Activated CD4-positive, alpha-beta T cell treated with anti-CD3 and anti-CD28 coated beads, Interleukin-2, amount 10 ng/mL, durations not matched to agents 7 days and 5 days (primary cell): Measurements from ENCODE around the gene TNMD. TPM values are rescaled to one million over a fixed set of nuclear protein-coding genes. Genes with fewer than 3 reads are reported as not detected.
A peak's percentile ranks its signal among the peaks of the same experiment; 100 is the strongest.

Experiments used
- CTCF ChIA-PET: fragments of 350-600 bp; sonication (Branson Sonifier 250); formaldehyde crosslinking; loops from one replicate; lab custom pipeline; 2021; ENCODE audit warnings: antibody characterized with exemption; lab: Charles Lee
- POLR2A ChIA-PET: fragments of 350-600 bp; sonication (Branson Sonifier 250); formaldehyde crosslinking; loops from one replicate; lab custom pipeline; 2021; ENCODE audit warnings: antibody characterized with exemption; lab: Charles Lee
- DNase-seq: peaks from one replicate; pipeline ENCODE4 v3.0.0-alpha.2; 2020
- H3K27ac Mint-ChIP-seq: one replicate; pipeline ENCODE4 v1.8.0; 2021; ENCODE audit warnings: mild to moderate bottlenecking, moderate library complexity, mixed read lengths
- H3K27me3 Mint-ChIP-seq: one replicate; pipeline ENCODE4 v1.8.0; 2021; ENCODE audit warnings: mixed read lengths
- H3K36me3 Mint-ChIP-seq: one replicate; pipeline ENCODE4 v1.8.0; 2021; ENCODE audit warnings: low read depth, mixed read lengths
- H3K4me1 Mint-ChIP-seq: one replicate; pipeline ENCODE4 v1.8.0; 2021; ENCODE audit warnings: mixed read lengths
- H3K4me3 Mint-ChIP-seq: one replicate; pipeline ENCODE4 v1.8.0; 2021; ENCODE audit warnings: mild to moderate bottlenecking, moderate library complexity, mixed read lengths
- H3K9me3 Mint-ChIP-seq: one replicate; pipeline ENCODE4 v1.8.0; 2021; ENCODE audit warnings: mixed read lengths
- total RNA-seq, 2 experiments: library from RNA; stranded (reverse); gene quantifications; one replicate each; pipeline ENCODE4 v1.2.3, GENCODE V29; 2021

TNMD gene
- total RNA-seq, 2 experiments from 2014 or later = not detected

DNA sequence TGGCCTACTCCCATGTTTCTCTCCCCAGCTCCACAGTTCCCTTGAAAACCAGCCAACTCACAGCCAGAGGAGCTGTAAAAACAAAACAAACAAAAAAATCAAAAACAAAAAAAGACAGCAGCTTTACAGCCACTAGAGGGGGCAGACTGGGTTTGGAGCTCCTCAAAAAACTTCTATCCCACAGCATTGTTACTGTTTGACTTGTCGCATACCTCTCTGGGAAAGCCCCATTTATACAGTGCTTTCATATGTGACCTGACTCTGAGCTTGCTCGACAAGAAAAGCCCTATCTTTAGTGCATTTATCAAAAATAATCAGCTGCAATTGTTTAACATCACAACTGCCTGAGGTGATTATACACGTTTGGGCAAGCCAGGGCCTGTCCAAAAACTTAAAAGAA lies 30.3 kb downstream of the TNMD start:
- Mint-ChIP-seq H3K27me3 (peaks cover 7% of the 10 kb centered on the region), H3K4me3 (no peak overlapping the region), H3K36me3 (no peaks in the 10 kb centered on the region), H3K9me3 (no peaks in the 10 kb centered on the region), H3K4me1 (no peaks in the 10 kb centered on the region), H3K27ac (no peak overlapping the region)
- CTCF ChIA-PET = interaction anchor here (0.6 kb wide), 1 partner anchor 788 kb away, joined by 3 read pairs; no protein-coding TSS in a partner anchor
- DNase-seq = no peak
- POLR2A ChIA-PET = no interaction called here

DNA sequence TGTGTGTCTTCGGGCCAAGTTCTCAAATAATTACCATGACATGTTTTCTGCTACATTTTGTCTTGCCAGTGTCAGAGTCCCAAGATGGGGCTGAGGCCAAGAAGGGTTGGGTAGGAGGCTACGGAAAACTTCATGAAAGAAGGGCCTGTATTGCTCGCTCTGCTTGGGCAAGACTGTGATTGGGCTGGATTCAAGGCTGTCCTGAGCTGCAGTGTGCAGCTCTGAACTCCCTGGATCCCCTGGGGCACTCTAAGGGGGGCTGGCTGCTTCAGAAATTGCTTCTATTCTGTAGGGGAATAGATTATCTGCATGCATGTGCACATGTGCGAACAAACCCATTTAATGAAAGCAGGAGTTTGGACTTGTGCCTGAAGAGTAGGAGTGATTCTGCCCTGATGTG lies 38.3 kb downstream of the TNMD start:
- ChIA-PET POLR2A (no interaction called here), CTCF (no interaction called here)
- peaks cover 4% of the 10 kb centered on the region for H3K27me3 Mint-ChIP-seq
- no peak overlapping the region for H3K27ac Mint-ChIP-seq
- no peaks in the 10 kb centered on the region for H3K9me3 Mint-ChIP-seq
- H3K4me3 Mint-ChIP-seq = no peak overlapping the region
- no peaks in the 10 kb centered on the region for H3K36me3 Mint-ChIP-seq
- no peak for DNase-seq
- peaks cover 9% of the 10 kb centered on the region for H3K4me1 Mint-ChIP-seq

DNA sequence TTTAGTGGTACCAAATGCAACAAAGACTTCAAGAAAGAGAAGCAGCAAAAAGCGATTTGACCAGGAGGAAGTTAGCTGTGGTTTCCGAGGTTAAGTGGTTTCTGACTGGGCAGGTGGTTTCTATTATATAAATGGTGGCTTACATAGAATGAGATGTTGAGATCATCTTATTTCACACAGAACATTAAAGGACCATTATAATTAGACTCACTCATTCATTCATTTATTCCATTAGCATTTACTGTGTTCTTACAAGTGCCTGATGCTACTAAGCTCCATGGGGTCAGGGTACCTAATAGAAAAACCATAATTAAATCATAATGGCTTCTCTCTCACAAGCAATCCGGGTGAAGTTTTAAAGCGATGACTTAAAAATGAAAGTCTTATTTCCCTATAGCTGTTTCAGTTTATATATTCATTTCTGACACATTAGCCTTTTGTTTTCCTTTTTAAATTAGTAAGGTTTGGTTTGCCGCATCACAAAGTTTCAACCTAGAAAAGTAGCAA lies 41.3 kb downstream of the TNMD start:
- DNase-seq = peak; percentile 14
- ChIA-PET CTCF (no interaction called here), POLR2A (no interaction called here)
- Mint-ChIP-seq H3K27me3 (peaks cover 3% of the 10 kb centered on the region), H3K4me1 (peaks cover 9% of the 10 kb centered on the region), H3K4me3 (no peak overlapping the region), H3K9me3 (no peaks in the 10 kb centered on the region), H3K36me3 (no peaks in the 10 kb centered on the region), H3K27ac (no peak overlapping the region)

DNA sequence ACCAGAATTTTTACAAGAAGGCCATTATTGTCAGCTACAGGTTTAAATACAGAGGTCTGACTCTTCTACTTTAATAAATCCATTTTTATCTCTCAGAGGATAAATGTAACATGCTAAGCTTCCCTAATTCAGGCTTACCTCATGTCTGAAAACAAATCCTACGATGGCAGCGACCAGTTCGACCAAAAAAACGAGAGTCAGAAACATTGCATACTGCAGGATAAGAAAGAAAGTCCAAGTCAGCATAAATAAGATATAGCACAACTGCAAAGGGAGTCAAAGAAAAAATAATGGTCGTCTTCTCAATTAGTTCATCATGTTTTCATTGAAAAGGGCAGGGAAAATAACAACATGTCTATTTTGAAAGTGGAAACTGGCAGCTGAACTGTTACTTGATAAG lies 50.3 kb downstream of the TNMD start:
- Mint-ChIP-seq H3K27me3 (peaks cover 16% of the 10 kb centered on the region), H3K36me3 (no peaks in the 10 kb centered on the region), H3K4me1 (peaks cover 7% of the 10 kb centered on the region), H3K4me3 (no peak overlapping the region), H3K9me3 (no peaks in the 10 kb centered on the region), H3K27ac (no peak overlapping the region)
- DNase-seq = no peak
- ChIA-PET CTCF (no interaction called here), POLR2A (no interaction called here)

DNA sequence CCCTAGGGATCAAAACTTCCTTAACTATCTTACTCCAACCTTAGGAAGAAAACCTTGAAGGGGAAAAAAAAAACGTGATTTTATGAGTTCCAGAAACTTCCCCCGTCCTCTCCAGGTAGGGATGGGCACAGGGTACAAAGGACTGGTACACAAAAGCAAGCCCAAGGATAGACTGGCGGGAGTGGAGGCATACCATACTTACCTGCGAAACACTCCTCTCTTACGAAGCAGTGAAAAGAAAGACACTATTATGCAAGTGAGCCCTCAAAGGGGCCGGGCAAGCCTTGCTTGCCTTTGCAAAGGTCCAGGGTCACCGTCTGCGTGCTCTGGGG lies 51.2 kb downstream of the TNMD start:
- H3K27ac Mint-ChIP-seq = no peak overlapping the region
- POLR2A ChIA-PET = no interaction called here
- CTCF ChIA-PET = no interaction called here
- H3K36me3 Mint-ChIP-seq = no peaks in the 10 kb centered on the region
- H3K9me3 Mint-ChIP-seq = no peaks in the 10 kb centered on the region
- no peak for DNase-seq
- peaks cover 7% of the 10 kb centered on the region for H3K4me1 Mint-ChIP-seq
- H3K4me3 Mint-ChIP-seq = peak overlapping the region; percentile 77
- H3K27me3 Mint-ChIP-seq = peaks cover 16% of the 10 kb centered on the region

DNA sequence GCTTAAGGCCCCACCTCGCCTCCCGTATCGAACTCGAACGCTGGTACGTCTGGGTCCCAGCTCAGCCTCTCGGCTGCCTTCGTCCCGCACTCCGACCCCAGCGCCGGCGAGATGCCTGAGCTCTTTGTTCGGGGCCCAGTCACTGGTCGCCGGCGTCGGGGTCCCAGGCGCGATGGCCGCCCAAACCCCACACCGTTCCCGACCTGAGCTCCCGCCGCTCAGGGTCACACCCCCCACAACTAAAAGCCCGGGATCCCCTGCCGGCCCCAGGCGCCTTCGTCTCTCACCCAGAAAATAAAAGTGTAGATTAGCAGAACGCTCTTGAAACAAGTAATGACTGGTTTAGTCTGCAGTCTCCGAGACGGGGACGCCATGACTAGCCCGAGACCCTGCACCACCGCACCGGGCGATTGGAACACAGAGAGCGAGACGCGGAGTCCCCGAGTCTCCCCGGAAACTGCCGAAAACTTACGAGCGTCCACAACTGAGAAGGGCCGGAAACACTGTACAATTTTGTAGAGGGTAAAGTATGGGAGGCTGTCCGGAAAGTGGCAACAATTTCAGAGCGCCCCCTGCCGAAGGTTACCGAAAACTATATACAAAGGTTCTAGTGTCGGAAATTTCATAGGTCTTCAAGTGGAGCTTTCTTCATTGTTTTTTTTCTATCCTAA lies 51.7 kb downstream of the TNMD start, which contains the start of gene TSPAN6:
TSPAN6 (minus strand) TSS at position 486 of the 671 bp plus-strand sequence; CDS start at position 374, 112 bp downstream.
- Mint-ChIP-seq H3K27ac (no peak within 1 kb of the TSS), H3K4me1 (peaks cover 7% of the 10 kb centered on the region), H3K4me3 (peak within 1 kb of the TSS; percentile 77), H3K9me3 (no peaks in the 10 kb centered on the region), H3K36me3 (no peaks in the 10 kb centered on the region), H3K27me3 (peaks cover 16% of the 10 kb centered on the region)
- CTCF ChIA-PET = no interaction called here
- peak; percentile 74 for DNase-seq
- POLR2A ChIA-PET = no interaction called here

DNA sequence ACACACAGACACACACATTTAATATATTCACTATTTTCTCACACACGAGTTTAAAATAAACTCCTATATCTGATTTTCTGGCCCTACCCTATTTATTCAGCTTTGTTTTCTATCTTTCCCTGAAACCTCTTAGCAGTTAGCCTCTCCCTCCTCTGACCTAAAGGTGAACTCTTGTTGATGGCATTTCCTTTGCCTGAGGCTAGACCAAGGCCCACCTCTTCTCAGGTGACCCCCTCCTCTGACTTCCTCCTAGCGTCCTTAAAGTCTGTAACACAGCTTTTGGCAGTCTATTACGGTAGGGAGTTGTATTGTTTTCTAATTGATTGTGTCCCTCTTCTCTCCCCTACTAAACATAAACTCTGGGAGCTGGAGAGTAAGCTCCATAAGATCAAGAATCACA lies 57.6 kb downstream of the TNMD start:
- Mint-ChIP-seq H3K27me3 (peaks cover 14% of the 10 kb centered on the region), H3K4me3 (no peak overlapping the region), H3K27ac (no peak overlapping the region), H3K36me3 (no peaks in the 10 kb centered on the region), H3K4me1 (no peaks in the 10 kb centered on the region), H3K9me3 (no peaks in the 10 kb centered on the region)
- DNase-seq = no peak
- ChIA-PET CTCF (no interaction called here), POLR2A (no interaction called here)

DNA sequence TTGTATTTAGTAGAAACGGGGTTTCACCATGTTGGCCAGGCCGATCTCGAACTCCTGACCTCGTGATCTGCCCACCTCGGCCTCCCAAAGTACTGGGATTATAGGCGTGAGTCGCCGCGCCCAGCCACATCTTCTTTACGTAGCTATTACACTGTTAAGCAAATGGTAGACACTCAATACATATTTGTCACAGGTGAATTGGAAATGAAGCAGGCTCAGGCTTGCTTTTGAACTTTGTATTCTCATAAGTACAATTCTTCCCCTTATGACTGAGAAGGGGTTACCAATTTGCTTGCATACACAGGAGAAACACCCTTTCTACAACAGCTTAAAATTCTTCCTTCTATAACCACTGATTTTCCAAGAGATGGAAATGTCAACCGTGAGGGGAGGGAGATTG lies 58.5 kb downstream of the TNMD start:
- Mint-ChIP-seq H3K9me3 (no peaks in the 10 kb centered on the region), H3K27me3 (peaks cover 13% of the 10 kb centered on the region), H3K4me3 (no peak overlapping the region), H3K27ac (no peak overlapping the region), H3K36me3 (no peaks in the 10 kb centered on the region), H3K4me1 (no peaks in the 10 kb centered on the region)
- CTCF ChIA-PET = no interaction called here
- POLR2A ChIA-PET = no interaction called here
- no peak for DNase-seq

DNA sequence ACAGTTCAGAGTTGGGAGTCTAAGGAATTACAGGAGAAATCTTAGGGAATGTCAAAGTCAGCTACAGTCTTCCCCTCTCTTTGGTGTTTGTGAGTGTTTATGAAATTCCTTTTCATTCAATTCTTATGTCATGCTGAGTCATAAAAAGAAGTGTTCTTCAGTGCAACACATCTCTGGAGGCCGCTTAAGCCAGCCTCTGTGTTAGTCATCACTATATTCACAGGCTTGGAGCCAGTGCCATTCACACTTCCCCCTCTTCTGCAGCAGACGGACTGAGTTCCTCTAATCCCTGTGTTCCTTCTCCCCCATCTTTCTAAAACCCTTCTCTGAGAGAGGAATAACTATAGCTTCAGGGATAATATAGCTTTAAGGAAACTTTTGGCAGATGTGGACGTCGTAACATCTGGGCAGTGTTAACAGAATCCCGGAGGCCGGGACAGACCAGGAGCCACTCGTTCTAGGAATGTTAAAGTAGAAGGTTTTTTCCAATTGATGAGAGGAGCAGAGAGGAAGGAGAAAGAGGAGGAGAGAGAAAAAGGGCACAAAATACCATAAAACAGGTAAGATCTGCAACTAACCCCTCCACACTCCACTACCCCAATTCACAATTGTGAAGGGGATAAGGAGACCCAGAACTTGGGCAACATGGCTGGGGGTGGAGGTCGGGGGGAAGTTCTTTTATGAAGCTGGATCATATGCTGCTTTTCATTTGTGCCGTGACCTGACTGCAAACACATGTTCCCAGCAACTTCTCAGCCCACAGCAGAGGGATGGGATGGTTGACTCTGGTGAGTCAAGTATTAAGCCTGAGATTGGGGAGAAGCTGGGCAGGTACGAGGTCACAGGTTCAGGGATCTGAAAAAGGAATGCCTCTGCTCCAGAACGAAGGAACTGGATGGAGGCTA lies 59.5 kb downstream of the TNMD start, which contains the start of gene SRPX2:
SRPX2 (plus strand) TSS at position 244 of the 905 bp plus-strand sequence. CDS start 2,124 bp downstream, outside the sequence.
- Mint-ChIP-seq H3K27ac (no peak within 1 kb of the TSS), H3K4me1 (no peaks in the 10 kb centered on the region), H3K27me3 (peaks cover 10% of the 10 kb centered on the region), H3K9me3 (no peaks in the 10 kb centered on the region), H3K36me3 (no peaks in the 10 kb centered on the region), H3K4me3 (no peak within 1 kb of the TSS)
- ChIA-PET POLR2A (no interaction called here), CTCF (interaction anchor here (0.7 kb wide), 1 partner anchor 10 kb away, joined by 3 read pairs; no protein-coding TSS in a partner anchor)
- no peak for DNase-seq

DNA sequence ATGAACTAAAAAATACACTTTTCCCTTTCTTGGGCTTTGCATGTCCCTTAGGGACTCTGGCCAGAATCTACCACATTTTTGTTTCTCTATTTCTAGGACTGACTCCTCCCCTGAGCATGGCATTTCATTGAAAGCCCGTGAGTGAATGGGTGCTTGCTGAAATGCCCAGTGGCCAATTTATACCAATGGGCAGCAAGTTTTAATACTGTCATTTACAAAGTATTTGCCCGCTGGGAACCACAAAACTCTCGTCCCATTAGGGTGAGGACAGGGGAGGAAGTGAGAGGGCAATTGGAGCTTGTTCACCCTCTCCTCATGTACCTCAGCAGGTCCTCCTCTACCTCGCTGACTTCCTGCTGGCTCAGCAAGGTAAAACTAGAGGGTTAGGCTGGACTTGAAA lies 60.4 kb downstream of the TNMD start:
- Mint-ChIP-seq H3K9me3 (no peaks in the 10 kb centered on the region), H3K27me3 (peaks cover 6% of the 10 kb centered on the region), H3K4me1 (no peaks in the 10 kb centered on the region), H3K4me3 (no peak overlapping the region), H3K27ac (no peak overlapping the region), H3K36me3 (no peaks in the 10 kb centered on the region)
- no peak for DNase-seq
- ChIA-PET POLR2A (no interaction called here), CTCF (no interaction called here)

DNA sequence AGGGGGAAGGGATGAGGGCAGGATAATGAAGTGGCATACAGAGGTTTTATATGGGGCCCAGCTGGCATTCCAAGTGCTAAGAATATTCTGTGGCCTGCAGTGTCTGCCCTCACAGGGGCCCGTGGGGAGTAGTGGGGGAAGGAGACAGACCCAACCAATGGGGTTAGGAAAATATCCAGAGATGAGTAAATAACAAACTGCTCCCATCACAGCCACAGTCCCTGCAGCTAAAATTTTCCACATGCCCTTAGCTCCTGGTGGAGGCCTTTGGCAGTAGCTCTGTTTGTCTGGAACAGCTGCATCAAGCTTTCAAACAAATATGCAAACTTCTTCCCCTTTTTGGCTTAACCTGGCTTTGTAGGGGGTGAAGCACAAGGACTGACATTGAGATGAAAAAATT lies 62.4 kb downstream of the TNMD start:
- H3K27me3 Mint-ChIP-seq = peaks cover 6% of the 10 kb centered on the region
- H3K27ac Mint-ChIP-seq = no peak overlapping the region
- H3K4me3 Mint-ChIP-seq = no peak overlapping the region
- H3K4me1 Mint-ChIP-seq = no peaks in the 10 kb centered on the region
- DNase-seq = no peak
- ChIA-PET POLR2A (no interaction called here), CTCF (no interaction called here)
- no peaks in the 10 kb centered on the region for H3K36me3 Mint-ChIP-seq
- H3K9me3 Mint-ChIP-seq = no peaks in the 10 kb centered on the region

DNA sequence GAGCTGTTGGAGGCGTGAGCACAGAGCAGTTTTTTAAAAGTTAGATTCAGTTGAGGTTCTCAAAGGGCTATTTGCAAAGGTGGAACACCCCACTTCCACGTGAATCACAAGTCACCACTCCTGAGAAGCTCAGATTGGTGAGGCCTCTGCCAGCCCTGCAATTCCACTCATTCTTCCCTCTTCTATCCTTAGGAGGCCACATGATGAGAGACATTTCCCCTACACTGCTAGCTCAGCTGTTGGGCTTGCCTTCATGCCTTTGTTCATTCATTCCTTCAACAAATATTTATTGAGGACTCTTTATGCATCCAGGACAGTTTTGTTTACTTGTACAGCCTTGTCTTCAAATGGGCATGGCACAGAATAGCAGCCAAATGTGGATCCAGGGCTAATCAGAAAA lies 63.0 kb downstream of the TNMD start:
- no peaks in the 10 kb centered on the region for H3K9me3 Mint-ChIP-seq

More for the DNA sequence above, 63.0 kb downstream of the TNMD start:
- ChIA-PET POLR2A (no interaction called here), CTCF (no interaction called here)
- no peak overlapping the region for H3K4me3 Mint-ChIP-seq
- H3K4me1 Mint-ChIP-seq = no peaks in the 10 kb centered on the region
- DNase-seq = no peak
- H3K36me3 Mint-ChIP-seq = no peaks in the 10 kb centered on the region
- H3K27ac Mint-ChIP-seq = no peak overlapping the region
- peaks cover 6% of the 10 kb centered on the region for H3K27me3 Mint-ChIP-seq
